ENCODE results near the gene RNASE8.
"Not testable (repeated sequence)": the region's sequence is repeated elsewhere in the genome, so short reads cannot be mapped to it uniquely, and the experiment has no call there.

Gene RNASE8, protein sequence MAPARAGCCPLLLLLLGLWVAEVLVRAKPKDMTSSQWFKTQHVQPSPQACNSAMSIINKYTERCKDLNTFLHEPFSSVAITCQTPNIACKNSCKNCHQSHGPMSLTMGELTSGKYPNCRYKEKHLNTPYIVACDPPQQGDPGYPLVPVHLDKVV

DNA sequence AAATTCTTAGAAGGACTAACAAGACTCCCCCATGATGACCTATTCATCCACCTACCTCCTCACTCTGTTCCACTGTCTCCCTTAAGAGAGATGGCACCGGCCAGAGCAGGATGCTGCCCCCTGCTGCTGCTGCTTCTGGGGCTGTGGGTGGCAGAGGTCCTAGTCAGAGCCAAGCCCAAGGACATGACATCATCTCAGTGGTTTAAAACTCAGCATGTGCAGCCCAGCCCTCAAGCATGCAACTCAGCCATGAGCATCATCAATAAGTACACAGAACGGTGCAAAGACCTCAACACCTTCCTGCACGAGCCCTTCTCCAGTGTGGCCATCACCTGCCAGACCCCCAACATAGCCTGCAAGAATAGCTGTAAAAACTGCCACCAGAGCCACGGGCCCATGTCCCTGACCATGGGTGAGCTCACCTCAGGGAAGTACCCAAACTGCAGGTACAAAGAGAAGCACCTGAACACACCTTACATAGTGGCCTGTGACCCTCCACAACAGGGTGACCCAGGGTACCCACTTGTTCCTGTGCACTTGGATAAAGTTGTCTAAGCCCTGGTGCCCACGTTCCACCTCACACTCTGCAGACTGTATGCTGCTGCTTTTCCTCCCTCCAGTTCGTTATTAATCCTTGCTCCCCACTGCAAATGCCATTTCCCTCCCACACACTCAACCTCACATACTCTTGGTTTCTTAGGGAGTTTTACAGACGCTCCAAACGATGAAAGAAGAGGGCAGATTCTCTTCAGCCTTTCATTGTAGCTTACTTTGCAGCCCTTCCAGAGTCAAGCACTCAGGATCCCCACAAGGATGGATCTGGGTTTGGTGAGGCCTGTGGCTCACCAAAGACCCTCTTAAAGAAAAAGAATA, at the start of gene RNASE8:
RNASE8 (plus strand) TSS at position 20 of the 873 bp plus-strand sequence; CDS start at position 91, 71 bp downstream.
- no peaks in the 10 kb centered on the region for H3K36me3 ChIP-seq (replicated peaks)
- no peak within 1 kb of the TSS for H3K27ac ChIP-seq
- no peak within 1 kb of the TSS for H3K4me3 ChIP-seq (ENCODE audit: low read depth, low read length)
- TF ChIP-seq, protein P1, sequence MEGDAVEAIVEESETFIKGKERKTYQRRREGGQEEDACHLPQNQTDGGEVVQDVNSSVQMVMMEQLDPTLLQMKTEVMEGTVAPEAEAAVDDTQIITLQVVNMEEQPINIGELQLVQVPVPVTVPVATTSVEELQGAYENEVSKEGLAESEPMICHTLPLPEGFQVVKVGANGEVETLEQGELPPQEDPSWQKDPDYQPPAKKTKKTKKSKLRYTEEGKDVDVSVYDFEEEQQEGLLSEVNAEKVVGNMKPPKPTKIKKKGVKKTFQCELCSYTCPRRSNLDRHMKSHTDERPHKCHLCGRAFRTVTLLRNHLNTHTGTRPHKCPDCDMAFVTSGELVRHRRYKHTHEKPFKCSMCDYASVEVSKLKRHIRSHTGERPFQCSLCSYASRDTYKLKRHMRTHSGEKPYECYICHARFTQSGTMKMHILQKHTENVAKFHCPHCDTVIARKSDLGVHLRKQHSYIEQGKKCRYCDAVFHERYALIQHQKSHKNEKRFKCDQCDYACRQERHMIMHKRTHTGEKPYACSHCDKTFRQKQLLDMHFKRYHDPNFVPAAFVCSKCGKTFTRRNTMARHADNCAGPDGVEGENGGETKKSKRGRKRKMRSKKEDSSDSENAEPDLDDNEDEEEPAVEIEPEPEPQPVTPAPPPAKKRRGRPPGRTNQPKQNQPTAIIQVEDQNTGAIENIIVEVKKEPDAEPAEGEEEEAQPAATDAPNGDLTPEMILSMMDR (IDR thresholded peaks at IDR 0.05; ENCODE audit: low read depth, low read length, missing control alignments): peak; percentile 58
- H3K27me3 ChIP-seq (replicated peaks): no peaks in the 10 kb centered on the region
- in situ Hi-C loops (cut with HindIII; ENCODE audit: low pct_ligation_motif_present, low sequenced_read_pairs): no loop called here
- DNase-seq: no peak

DNA sequence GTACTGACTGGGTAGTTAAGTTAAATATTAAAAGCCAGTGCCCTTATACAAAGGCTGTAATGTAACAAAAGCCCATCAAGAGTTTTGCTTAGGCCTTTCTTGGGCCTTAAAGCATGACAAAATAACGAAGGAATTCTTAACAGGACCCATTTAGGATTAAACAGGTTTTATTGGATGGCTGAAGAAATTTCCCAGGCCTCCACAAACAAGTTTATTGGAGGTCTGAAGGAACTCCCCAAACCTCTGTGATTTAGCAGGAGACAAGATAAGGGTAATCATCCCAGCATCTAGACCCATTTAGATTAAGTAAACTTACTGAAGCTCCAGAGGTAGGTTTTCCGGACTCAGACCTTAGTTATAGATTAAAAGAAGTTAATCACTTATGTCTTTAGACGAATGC, 47.9 kb upstream of the RNASE8 start:
- H3K36me3 ChIP-seq (replicated peaks); H3K27ac ChIP-seq; DNase-seq; H3K4me3 ChIP-seq (ENCODE audit: low read depth, low read length); H3K27me3 ChIP-seq (replicated peaks); in situ Hi-C loops (cut with HindIII; ENCODE audit: low pct_ligation_motif_present, low sequenced_read_pairs): not testable (repeated sequence)

DNA sequence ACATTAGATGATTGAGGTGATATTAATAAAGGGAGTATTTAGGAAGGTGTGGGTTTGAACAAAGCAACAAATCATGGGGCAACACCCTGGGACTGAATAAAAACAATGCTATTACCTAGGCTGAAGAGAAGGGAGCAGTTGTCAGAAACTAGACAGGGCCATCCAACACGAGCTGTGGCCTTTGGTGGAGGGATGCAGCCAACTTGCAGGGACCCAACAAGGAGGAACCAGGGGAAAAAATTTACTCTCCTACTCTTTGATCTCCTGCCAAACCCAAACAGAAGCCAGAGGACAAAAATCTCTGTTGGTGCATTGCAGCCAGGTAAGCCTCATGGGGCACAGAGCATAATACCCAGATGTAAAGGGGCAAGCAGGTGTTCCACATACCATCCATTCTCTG, 46.5 kb upstream of the RNASE8 start:
- TF ChIP-seq, protein P1 (IDR thresholded peaks at IDR 0.05; ENCODE audit: low read depth, low read length, missing control alignments): no peak
- no peak overlapping the region for H3K4me3 ChIP-seq (ENCODE audit: low read depth, low read length)
- no peaks in the 10 kb centered on the region for H3K36me3 ChIP-seq (replicated peaks)
- H3K27ac ChIP-seq: no peak overlapping the region
- in situ Hi-C loops (cut with HindIII; ENCODE audit: low pct_ligation_motif_present, low sequenced_read_pairs): no loop called here
- no peak for DNase-seq
- H3K27me3 ChIP-seq (replicated peaks): no peaks in the 10 kb centered on the region

DNA sequence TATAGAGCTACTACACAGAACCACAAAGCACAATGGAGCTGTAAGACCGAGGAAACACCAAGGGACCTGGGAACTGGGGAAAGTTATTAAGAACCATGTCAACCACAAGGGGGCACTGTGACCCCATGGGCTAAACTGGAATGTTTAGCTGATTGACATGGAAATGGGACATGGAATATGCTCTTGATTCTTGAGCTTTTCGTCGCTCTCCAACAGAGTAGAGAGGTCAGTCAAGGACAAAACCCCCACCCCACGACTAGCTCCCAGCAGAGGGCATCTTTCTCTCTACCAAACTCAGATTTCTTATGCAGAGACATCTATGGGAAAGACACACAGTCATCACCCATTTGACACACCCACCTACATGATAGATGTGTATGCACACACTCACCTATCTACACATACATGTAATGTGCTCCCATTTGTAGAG, 42.8 kb upstream of the RNASE8 start:
- in situ Hi-C loops (cut with HindIII; ENCODE audit: low pct_ligation_motif_present, low sequenced_read_pairs): no loop called here
- TF ChIP-seq, protein P1 (IDR thresholded peaks at IDR 0.05; ENCODE audit: low read depth, low read length, missing control alignments): peak; percentile 90
- no peaks in the 10 kb centered on the region for H3K27me3 ChIP-seq (replicated peaks)
- DNase-seq: peak; percentile 80
- H3K27ac ChIP-seq: no peak overlapping the region
- H3K4me3 ChIP-seq (ENCODE audit: low read depth, low read length): no peak overlapping the region
- H3K36me3 ChIP-seq (replicated peaks): no peaks in the 10 kb centered on the region

DNA sequence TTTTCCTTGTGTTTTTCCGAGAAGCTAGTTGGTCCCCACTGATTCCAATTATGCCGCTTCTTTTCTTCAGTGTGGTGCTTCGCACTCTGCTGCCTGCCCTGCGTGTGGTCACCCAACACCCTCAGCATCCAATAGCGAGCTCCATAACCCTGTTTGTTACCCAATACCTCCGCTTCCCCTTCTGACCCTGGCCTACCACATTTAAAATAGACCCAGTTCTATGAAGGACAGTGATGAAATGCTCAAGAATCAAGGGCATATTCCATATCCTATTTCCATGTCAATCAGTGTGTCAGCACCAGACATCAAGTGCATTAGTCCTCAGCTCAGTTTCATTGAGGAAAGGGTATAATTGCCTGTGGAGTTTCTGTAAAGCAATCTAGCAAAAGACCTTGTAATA, 42.3 kb upstream of the RNASE8 start:
- Histone ChIP-seq H3K36me3 (replicated peaks) (no peaks in the 10 kb centered on the region), H3K4me3 (ENCODE audit: low read depth, low read length) (no peak overlapping the region), H3K27me3 (replicated peaks) (no peaks in the 10 kb centered on the region), H3K27ac (no peak overlapping the region)
- TF ChIP-seq, protein P1 (IDR thresholded peaks at IDR 0.05; ENCODE audit: low read depth, low read length, missing control alignments): no peak
- in situ Hi-C loops (cut with HindIII; ENCODE audit: low pct_ligation_motif_present, low sequenced_read_pairs): no loop called here
- DNase-seq: no peak

DNA sequence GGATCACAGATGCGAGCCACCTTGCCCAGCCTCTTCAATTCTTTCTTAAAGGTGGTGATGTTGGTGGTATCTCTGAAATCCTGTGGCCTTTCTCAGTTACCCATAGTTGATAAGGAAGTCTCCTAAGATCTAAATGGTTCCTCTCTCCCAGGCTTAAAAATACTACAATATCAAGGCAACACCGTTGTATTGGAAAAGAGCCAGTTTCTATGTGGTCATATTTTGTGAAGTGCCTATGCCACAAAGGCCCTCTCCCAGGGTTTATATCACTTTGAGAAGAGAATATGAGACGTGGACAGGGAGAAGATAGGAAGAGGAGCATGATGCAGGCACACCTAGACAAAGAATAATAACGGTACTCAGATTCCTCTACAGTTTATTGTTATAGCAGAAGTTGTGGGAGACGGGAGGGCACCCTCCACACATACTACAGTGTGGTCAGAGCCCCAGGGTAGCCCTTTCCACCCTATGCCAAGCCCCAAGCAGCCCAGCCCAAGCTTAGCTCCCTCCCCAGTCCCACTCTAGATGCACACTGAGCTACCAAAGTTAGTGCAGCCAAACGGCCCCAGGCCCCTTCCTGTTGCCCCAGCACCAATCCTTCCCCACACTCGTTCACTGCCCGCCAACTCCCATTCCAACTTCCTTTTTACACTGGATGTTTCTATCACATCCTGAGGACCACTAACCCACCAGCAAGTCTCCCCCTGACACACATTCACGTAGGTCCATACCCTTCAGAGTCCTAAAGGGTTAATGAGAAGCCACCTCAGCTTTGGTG, 41.0 kb upstream of the RNASE8 start:
- Histone ChIP-seq H3K27ac (no peak overlapping the region), H3K27me3 (replicated peaks) (peaks cover 2% of the 10 kb centered on the region), H3K36me3 (replicated peaks) (no peaks in the 10 kb centered on the region), H3K4me3 (ENCODE audit: low read depth, low read length) (no peak overlapping the region)
- in situ Hi-C loops (cut with HindIII; ENCODE audit: low pct_ligation_motif_present, low sequenced_read_pairs): no loop called here
- TF ChIP-seq, protein P1 (IDR thresholded peaks at IDR 0.05; ENCODE audit: low read depth, low read length, missing control alignments): no peak
- no peak for DNase-seq

Data from brain microvascular endothelial cell (primary cell).